Esophagus squamous epithelium (tissue), 5 donors: ENCODE results near the gene ANKRD34A. TPM values are rescaled to one million over a fixed set of nuclear protein-coding genes. Genes with fewer than 3 reads are reported as not detected.

Experiments
- DNase-seq: peaks from one replicate; lab custom pipeline; 2025; lab: John Stamatoyannopoulos, UW
- H3K27ac ChIP-seq, 4 donors: fragments of 200-600 bp; sonication (generic); one replicate each; pipeline ENCODE4 v1.5.1; 2016 to 2019; ENCODE audit warnings: mild to moderate bottlenecking in 1 of 4
- H3K27me3 ChIP-seq, 4 donors: fragments of 200-600 bp; sonication (generic); 1 replicate in 3 of 4; 2 replicates in 1 of 4; pipeline versions ENCODE4 v1.5.1 to v1.6.0; 2017 to 2021; ENCODE audit warnings: antibody characterized with exemption in 1 of 4
- H3K36me3 ChIP-seq, 3 donors: fragments of 200-600 bp; sonication (generic); one replicate each; pipeline ENCODE4 v1.5.1; 2016 to 2019
- H3K4me1 ChIP-seq, 3 donors: fragments of 200-600 bp; sonication (generic); one replicate each; pipeline ENCODE4 v1.5.1; 2017 to 2019
- H3K4me3 ChIP-seq, 4 donors: fragments of 200-600 bp; sonication (generic); 1 replicate in 3 of 4; 2 replicates in 1 of 4; pipeline ENCODE4 v1.5.1; 2016 to 2019; ENCODE audit warnings: mild to moderate bottlenecking in 2 of 4, moderate library complexity in 1 of 4
- H3K9me3 ChIP-seq, 3 donors: fragments of 200-600 bp; sonication (generic); one replicate each; pipeline ENCODE4 v1.5.1; 2016 to 2019
- CTCF ChIP-seq, 6 experiments: fragments of 450-650 bp in 4 of 6; fragments of 200-600 bp in 2 of 6; sonication (generic) in 2 of 6; IDR thresholded peaks; one replicate each; pipeline ENCODE4 v1.5.1; 2016 to 2019; ENCODE audit warnings: antibody characterized with exemption in 6 of 6, mild to moderate bottlenecking in 4 of 6, moderate library complexity in 4 of 6
- POLR2A ChIP-seq, 4 donors: fragments of 450-650 bp; IDR thresholded peaks; one replicate each; pipeline ENCODE4 v1.6.1; 2017; ENCODE audit warnings: antibody characterized with exemption in 4 of 4, mild to moderate bottlenecking in 4 of 4, moderate library complexity in 3 of 4
- WGBS, 2 donors: methylation state at CpG; one replicate each; pipeline ENCODE4 v1.1.5; 2018; 5-methylcytosine and 5-hydroxymethylcytosine counted together
- intact Hi-C: fragments of 100-400 bp; cut with DNase I; formaldehyde crosslinking; loops from one replicate; pipeline ENCODE4 v1.15.0; 2022
- total RNA-seq, 4 donors: library from RNA; depleted of rRNA; stranded (reverse); fragments of >200 nt; gene quantifications; one replicate each; pipeline ENCODE4 v1.1.0, GENCODE V29; 2016
- donor health status: DM: yes; HTN: yes; CAD: no.

ANKRD34A gene
- total RNA-seq, 4 donors from 2014 or later, result 0.04 to 0.67 (median 0.30) TPM

GRCh38 chr1:145994391-145995120 is 30.2 kb upstream of the ANKRD34A start:
- intact Hi-C loops, result no loop called here
- Histone ChIP-seq H3K4me3 (peak overlapping the region; percentile 57 to 82 (median 78)), H3K9me3 (no peaks in the 10 kb centered on the region), H3K4me1 (peaks cover 16 to 77% (median 18%) of the 10 kb centered on the region in 3 donors), H3K36me3 (peaks cover 16 to 34% (median 24%) of the 10 kb centered on the region in 3 donors), H3K27me3 (no peaks in the 10 kb centered on the region), H3K27ac (peak overlapping the region; percentile 93 to 99 (median 98))
- TF ChIP-seq CTCF (IDR thresholded peaks at IDR 0.05) (no peak), POLR2A (IDR thresholded peaks at IDR 0.05) (peak in 3 of 4 donors; percentile 4 to 29 (median 7))
- DNase-seq, result no peak
- 13 to 21% methylated on average over 8 to 10 of the region's 10 CpGs for WGBS, 2 donors

- 17 to 27% methylated on average over 5 to 6 of the region's 6 CpGs for WGBS, 2 donors
- intact Hi-C loops, result no loop called here
- H3K4me1 ChIP-seq, result peaks cover 9 to 73% (median 11%) of the 10 kb centered on the region in 3 donors
- TF ChIP-seq POLR2A (IDR thresholded peaks at IDR 0.05), result no peak
- peak in 1 of 6 experiments; percentile 8 for TF ChIP-seq CTCF (IDR thresholded peaks at IDR 0.05)
- peak overlapping the region; percentile 93 to 99 (median 98) for H3K27ac ChIP-seq
- H3K36me3 ChIP-seq, result peaks cover 16 to 34% (median 24%) of the 10 kb centered on the region in 3 donors
- H3K9me3 ChIP-seq, result no peaks in the 10 kb centered on the region
- no peaks in the 10 kb centered on the region for H3K27me3 ChIP-seq
- peak overlapping the region; percentile 57 to 82 (median 78) for H3K4me3 ChIP-seq
- no peak for DNase-seq
These were observed 29.4 kb upstream of the ANKRD34A start for GRCh38 chr1:145993618-145994390.

- intact Hi-C loops, result no loop called here
- peak overlapping the region; percentile 93 to 99 (median 98) for H3K27ac ChIP-seq
- no peak for DNase-seq
- no peaks in the 10 kb centered on the region for H3K27me3 ChIP-seq
- peaks cover 16 to 34% (median 24%) of the 10 kb centered on the region in 3 donors for H3K36me3 ChIP-seq
- TF ChIP-seq POLR2A (IDR thresholded peaks at IDR 0.05) (peak in 1 of 4 donors; percentile 3), CTCF (IDR thresholded peaks at IDR 0.05) (no peak)
- no peaks in the 10 kb centered on the region for H3K9me3 ChIP-seq
- peak overlapping the region; percentile 57 to 82 (median 78) for H3K4me3 ChIP-seq
- H3K4me1 ChIP-seq, result peaks cover 7 to 73% (median 7%) of the 10 kb centered on the region in 3 donors
- WGBS, 2 donors, result 47 to 53% methylated on average over 5 of the region's 5 CpGs
These were observed 28.7 kb upstream of the ANKRD34A start for GRCh38 chr1:145992958-145993617.

- no peaks in the 10 kb centered on the region for H3K27me3 ChIP-seq
- no peak for TF ChIP-seq CTCF (IDR thresholded peaks at IDR 0.05)
- TF ChIP-seq POLR2A (IDR thresholded peaks at IDR 0.05), result peak in 2 of 4 donors; percentile 29 to 41
- peak overlapping the region; percentile 57 to 82 (median 78) for H3K4me3 ChIP-seq
- intact Hi-C loops, result no loop called here
- H3K9me3 ChIP-seq, result no peaks in the 10 kb centered on the region
- WGBS, 2 donors, result 33 to 56% methylated on average over 1 of the region's 1 CpG
- peaks cover 6 to 73% (median 7%) of the 10 kb centered on the region in 3 donors for H3K4me1 ChIP-seq
- no peak for DNase-seq
- peaks cover 16 to 34% (median 24%) of the 10 kb centered on the region in 3 donors for H3K36me3 ChIP-seq
- H3K27ac ChIP-seq, result peak overlapping the region; percentile 85 to 99 (median 95)
These were observed 28.1 kb upstream of the ANKRD34A start for GRCh38 chr1:145992502-145992936.
